Tongue (tissue), 2 donors: ENCODE data around the gene EDRF1. TPM values are rescaled to one million over a fixed set of nuclear protein-coding genes. Genes with fewer than 3 reads are reported as not detected.
A peak's percentile ranks its signal among the peaks of the same experiment; 100 is the strongest.

Experiments
- DNase-seq: peaks from one replicate; pipeline ENCODE4 v3.0.0-alpha.2; 2015
- total RNA-seq: library from RNA; depleted of rRNA; stranded (reverse); fragments of >200 nt; gene quantifications from one replicate; pipeline ENCODE4 v1.2.3, GENCODE V29; 2014

Gene EDRF1
- total RNA-seq, 1 donor from 2014 or later = 31.8 TPM

GRCh38 chr10:125768219-125768855 lies 48.8 kb downstream of the EDRF1 start:
- peak; percentile 92 for DNase-seq

- no peak for DNase-seq
These were observed 49.7 kb downstream of the EDRF1 start for GRCh38 chr10:125769175-125769574.

GRCh38 chr10:125770844-125771243 lies 51.3 kb downstream of the EDRF1 start:
- no peak for DNase-seq

GRCh38 chr10:125772112-125772863 lies 52.8 kb downstream of the EDRF1 start:
- no peak for DNase-seq

GRCh38 chr10:125772864-125773180 lies 53.3 kb downstream of the EDRF1 start:
- no peak for DNase-seq

- no peak for DNase-seq
These were observed 54.4 kb downstream of the EDRF1 start for GRCh38 chr10:125773687-125774543.

GRCh38 chr10:125774581-125775191 lies 55.2 kb downstream of the EDRF1 start:
- DNase-seq = no peak

GRCh38 chr10:125775491-125776106 lies 56.1 kb downstream of the EDRF1 start, which contains the start of gene MMP21:
MMP21 (minus strand) TSS chr10:125775821; CDS start chr10:125775821, 0 bp downstream.
- DNase-seq = no peak

GRCh38 chr10:125777806-125778205 lies 58.3 kb downstream of the EDRF1 start:
- DNase-seq = no peak

- DNase-seq = no peak
These were observed 59.0 kb downstream of the EDRF1 start for GRCh38 chr10:125778556-125778955.

- DNase-seq = no peak
These were observed 60.2 kb downstream of the EDRF1 start for GRCh38 chr10:125779403-125780327.

- DNase-seq = no peak
These were observed 61.9 kb downstream of the EDRF1 start for GRCh38 chr10:125781374-125781773.

- no peak for DNase-seq
These were observed 62.5 kb downstream of the EDRF1 start for GRCh38 chr10:125782054-125782453.

GRCh38 chr10:125782616-125783015 lies 63.1 kb downstream of the EDRF1 start:
- DNase-seq = peak; percentile 65

- no peak for DNase-seq
These were observed 63.9 kb downstream of the EDRF1 start for GRCh38 chr10:125783408-125783807.

- DNase-seq = no peak
These were observed 64.4 kb downstream of the EDRF1 start for GRCh38 chr10:125783957-125784356.

GRCh38 chr10:125785791-125786190 lies 66.3 kb downstream of the EDRF1 start:
- no peak for DNase-seq

- DNase-seq = peak; percentile 25
These were observed 68.9 kb downstream of the EDRF1 start for GRCh38 chr10:125788156-125789034.

GRCh38 chr10:125792342-125793300 lies 73.1 kb downstream of the EDRF1 start:
- no peak for DNase-seq
